ENCODE measurements around the gene SEPTIN5. TPM values are rescaled to one million over a fixed set of nuclear protein-coding genes. Genes with fewer than 3 reads are reported as not detected.

SEPTIN5 gene
- total RNA-seq, 1 donor from 2014 or later: 5.0 TPM

DNA sequence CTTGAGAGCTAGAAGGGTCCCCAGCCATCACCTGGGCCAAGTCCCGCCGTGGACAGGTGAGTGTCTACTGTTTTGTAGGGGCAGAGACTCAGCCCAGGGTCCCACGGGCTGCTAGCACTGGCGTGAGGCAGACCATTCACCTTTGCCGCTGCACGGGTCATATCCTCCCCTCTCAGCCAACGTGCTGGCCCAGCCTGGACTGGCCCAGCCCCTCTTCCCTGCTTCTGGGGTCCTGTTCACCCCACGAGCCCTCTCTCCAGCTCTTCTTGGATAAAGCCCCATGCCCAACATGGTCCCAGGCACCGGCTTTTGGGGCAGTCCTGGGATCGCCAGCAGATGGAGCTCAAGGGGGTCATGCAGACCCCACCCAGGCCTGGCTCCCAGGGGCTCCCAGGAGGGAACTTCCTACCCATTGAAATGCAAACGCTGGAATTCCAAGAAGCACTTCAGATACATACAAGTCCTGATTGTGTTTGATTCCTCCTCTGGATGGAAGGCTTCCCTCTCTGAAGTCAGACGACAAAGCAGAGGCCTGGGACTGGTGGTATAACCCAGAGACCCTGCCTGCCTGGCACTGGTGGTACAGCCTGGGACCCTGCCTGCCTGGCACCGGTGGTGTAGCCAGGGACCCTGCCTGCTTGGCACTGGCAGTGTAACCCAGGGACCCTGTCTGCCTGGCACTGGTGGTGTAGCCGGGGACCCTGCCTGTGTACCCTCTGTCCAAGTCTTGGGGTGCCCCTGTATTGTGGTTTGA is 8.9 kb upstream of the SEPTIN5 start:
- Histone ChIP-seq H3K9me3 (ENCODE audit: low read depth) (no peaks in the 10 kb centered on the region), H3K9ac (no peak overlapping the region), H3K4me3 (no peak overlapping the region), H3K27ac (no peak overlapping the region), H2AFZ (replicated peaks) (peak overlapping the region; percentile 68), H3K79me2 (ENCODE audit: low read depth) (no peaks in the 10 kb centered on the region), H3K4me1 (no peaks in the 10 kb centered on the region), H4K20me1 (ENCODE audit: low read depth) (no peaks in the 10 kb centered on the region), H3K27me3 (peaks cover 3% of the 10 kb centered on the region), H3K4me2 (no peak overlapping the region), H3F3A (ENCODE audit: low read depth) (peaks cover 2% of the 10 kb centered on the region), H3K36me3 (no peaks in the 10 kb centered on the region)
- no peak overlapping the region for H3K27ac Mint-ChIP-seq
- H3K27me3 Mint-ChIP-seq (ENCODE audit: insufficient read depth, low read depth): peaks cover 3% of the 10 kb centered on the region
- H3K4me3 Mint-ChIP-seq: no peak overlapping the region
- peak; percentile 67 for DNase-seq (ENCODE audit: low spot score)
- TF ChIP-seq EZH2phosphoT487 (IDR thresholded peaks at IDR 0.05): no peak
- TF ChIP-seq, protein P1, sequence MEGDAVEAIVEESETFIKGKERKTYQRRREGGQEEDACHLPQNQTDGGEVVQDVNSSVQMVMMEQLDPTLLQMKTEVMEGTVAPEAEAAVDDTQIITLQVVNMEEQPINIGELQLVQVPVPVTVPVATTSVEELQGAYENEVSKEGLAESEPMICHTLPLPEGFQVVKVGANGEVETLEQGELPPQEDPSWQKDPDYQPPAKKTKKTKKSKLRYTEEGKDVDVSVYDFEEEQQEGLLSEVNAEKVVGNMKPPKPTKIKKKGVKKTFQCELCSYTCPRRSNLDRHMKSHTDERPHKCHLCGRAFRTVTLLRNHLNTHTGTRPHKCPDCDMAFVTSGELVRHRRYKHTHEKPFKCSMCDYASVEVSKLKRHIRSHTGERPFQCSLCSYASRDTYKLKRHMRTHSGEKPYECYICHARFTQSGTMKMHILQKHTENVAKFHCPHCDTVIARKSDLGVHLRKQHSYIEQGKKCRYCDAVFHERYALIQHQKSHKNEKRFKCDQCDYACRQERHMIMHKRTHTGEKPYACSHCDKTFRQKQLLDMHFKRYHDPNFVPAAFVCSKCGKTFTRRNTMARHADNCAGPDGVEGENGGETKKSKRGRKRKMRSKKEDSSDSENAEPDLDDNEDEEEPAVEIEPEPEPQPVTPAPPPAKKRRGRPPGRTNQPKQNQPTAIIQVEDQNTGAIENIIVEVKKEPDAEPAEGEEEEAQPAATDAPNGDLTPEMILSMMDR (IDR thresholded peaks at IDR 0.05): peak; percentile 61
- H3K36me3 Mint-ChIP-seq: no peaks in the 10 kb centered on the region
- no peaks in the 10 kb centered on the region for H3K9me3 Mint-ChIP-seq
- peaks cover 5% of the 10 kb centered on the region for H3K4me1 Mint-ChIP-seq

DNA sequence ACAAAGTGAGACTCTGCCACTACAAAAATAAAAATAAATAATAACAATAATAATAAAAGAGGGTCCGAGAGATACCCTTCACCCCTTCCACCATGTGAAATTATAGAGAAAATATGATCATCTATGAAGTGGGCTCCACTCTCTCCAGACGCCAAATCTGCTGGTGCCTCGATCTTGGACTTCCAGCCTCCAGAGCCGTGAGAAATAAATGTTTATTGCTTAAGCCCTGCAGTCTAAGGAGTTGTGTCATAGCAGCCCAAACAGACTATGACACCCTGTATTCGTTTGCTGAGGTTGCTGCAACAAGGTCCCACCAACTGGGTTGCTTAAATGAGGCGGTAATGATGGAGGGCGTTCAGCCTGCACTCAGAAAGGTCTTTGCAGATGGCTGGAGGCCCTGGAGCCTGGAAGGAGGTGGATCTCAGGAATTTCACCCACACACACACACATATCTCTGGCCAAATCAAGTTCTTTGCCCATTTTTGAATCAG is 7.6 kb upstream of the SEPTIN5 start:
- no peak overlapping the region for H3K27ac Mint-ChIP-seq
- Histone ChIP-seq H3K4me1 (no peaks in the 10 kb centered on the region), H3K4me3 (no peak overlapping the region), H3K79me2 (ENCODE audit: low read depth) (no peaks in the 10 kb centered on the region), H3K9me3 (ENCODE audit: low read depth) (no peaks in the 10 kb centered on the region), H3F3A (ENCODE audit: low read depth) (peaks cover 2% of the 10 kb centered on the region), H4K20me1 (ENCODE audit: low read depth) (no peaks in the 10 kb centered on the region), H2AFZ (replicated peaks) (no peak overlapping the region), H3K4me2 (no peak overlapping the region), H3K27me3 (peaks cover 7% of the 10 kb centered on the region), H3K36me3 (no peaks in the 10 kb centered on the region), H3K27ac (no peak overlapping the region), H3K9ac (no peak overlapping the region)
- no peaks in the 10 kb centered on the region for H3K9me3 Mint-ChIP-seq
- no peak for TF ChIP-seq EZH2phosphoT487 (IDR thresholded peaks at IDR 0.05)
- TF ChIP-seq, protein P1 (IDR thresholded peaks at IDR 0.05): no peak
- no peak for TF ChIP-seq EZH2 (IDR thresholded peaks at IDR 0.05)
- H3K36me3 Mint-ChIP-seq: no peaks in the 10 kb centered on the region
- peaks cover 2% of the 10 kb centered on the region for H3K27me3 Mint-ChIP-seq (ENCODE audit: insufficient read depth, low read depth)
- DNase-seq (ENCODE audit: low spot score): no peak
- peaks cover 5% of the 10 kb centered on the region for H3K4me1 Mint-ChIP-seq
- no peak overlapping the region for H3K4me3 Mint-ChIP-seq

DNA sequence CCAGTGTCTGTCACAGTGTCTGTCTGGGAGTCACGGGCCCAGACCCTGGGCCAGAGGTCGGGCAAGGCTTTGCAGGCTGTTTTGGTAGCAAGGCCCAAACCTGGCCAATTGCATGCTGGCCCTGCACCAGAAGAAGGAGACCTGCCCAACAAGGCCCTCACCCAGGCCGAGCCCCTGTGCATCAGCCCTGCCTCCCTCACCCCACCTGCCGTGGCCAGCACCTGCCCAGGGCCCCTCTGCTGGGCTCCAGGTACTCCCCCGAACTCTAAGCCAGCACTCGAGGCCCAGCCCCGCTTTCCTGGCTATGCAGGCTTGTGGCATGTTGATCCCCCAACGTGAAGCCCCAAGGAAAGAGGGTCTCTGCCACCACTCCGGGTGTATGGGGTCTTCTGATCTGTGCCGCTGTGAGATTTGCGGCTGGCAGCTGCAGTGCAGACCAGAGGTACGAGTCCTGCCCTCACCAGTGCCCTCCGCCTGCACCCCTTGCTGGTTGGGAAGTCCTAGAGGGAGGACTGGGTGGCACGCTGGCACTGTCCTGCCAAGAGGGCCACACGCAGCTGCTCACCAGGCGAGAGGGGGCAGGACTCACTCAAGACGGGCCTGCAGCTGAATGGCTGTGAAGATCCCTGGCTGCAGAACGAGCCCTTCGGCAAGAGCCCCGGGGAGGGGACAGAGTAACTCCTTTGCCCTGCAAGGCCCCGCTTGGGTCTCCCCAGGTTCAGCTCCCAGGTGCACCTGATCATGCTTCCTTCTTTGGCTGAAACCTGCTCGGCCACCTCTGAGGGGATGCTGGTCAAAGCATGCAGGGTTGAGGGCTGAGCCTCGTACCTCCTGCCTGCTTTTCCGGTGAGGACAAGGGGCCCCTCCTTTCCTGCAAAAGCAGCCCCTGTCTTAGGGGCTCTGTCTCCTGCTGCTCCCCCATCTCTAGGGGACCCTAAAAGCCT is 6.7 kb upstream of the SEPTIN5 start:
- Histone ChIP-seq H3K27me3 (peaks cover 16% of the 10 kb centered on the region), H3K9me3 (ENCODE audit: low read depth) (no peaks in the 10 kb centered on the region), H3K79me2 (ENCODE audit: low read depth) (no peaks in the 10 kb centered on the region), H3K27ac (no peak overlapping the region), H3K4me3 (no peak overlapping the region), H4K20me1 (ENCODE audit: low read depth) (no peaks in the 10 kb centered on the region), H3K4me1 (no peaks in the 10 kb centered on the region), H3F3A (ENCODE audit: low read depth) (peaks cover 2% of the 10 kb centered on the region), H2AFZ (replicated peaks) (no peak overlapping the region), H3K9ac (no peak overlapping the region), H3K4me2 (no peak overlapping the region), H3K36me3 (no peaks in the 10 kb centered on the region)
- Mint-ChIP-seq H3K27ac (no peak overlapping the region), H3K9me3 (no peaks in the 10 kb centered on the region), H3K36me3 (no peaks in the 10 kb centered on the region), H3K27me3 (ENCODE audit: insufficient read depth, low read depth) (peaks cover 7% of the 10 kb centered on the region), H3K4me3 (no peak overlapping the region), H3K4me1 (peaks cover 10% of the 10 kb centered on the region)
- TF ChIP-seq, protein P1 (IDR thresholded peaks at IDR 0.05): no peak
- TF ChIP-seq EZH2 (IDR thresholded peaks at IDR 0.05) (no peak), EZH2phosphoT487 (IDR thresholded peaks at IDR 0.05) (no peak)
- DNase-seq (ENCODE audit: low spot score): no peak
